Muscle of back (tissue), 11 donors: ENCODE measurements around the gene SSUH2. TPM values are rescaled to one million over a fixed set of nuclear protein-coding genes. Genes with fewer than 3 reads are reported as not detected.

Source experiments
- DNase-seq, 3 donors: peaks; one replicate each; pipeline versions ENCODE4 v3.0.0 to v3.0.0-alpha.2; 2013
- polyA plus RNA-seq, 10 donors: library from polyadenylated mRNA; unstranded; fragments of 120-200 nt; gene quantifications; one replicate each; pipeline ENCODE4 v1.2.1, GENCODE V29; 2013; ENCODE audit not compliant: insufficient read length in 10 of 10

The SSUH2 gene
- polyA plus RNA-seq, 10 donors: 0.98 to 3.6 (median 2.0) TPM

- DNase-seq: no peak
Measured at GRCh38 chr3:8619548-8619947, 25.1 kb downstream of the SSUH2 start.

- no peak for DNase-seq
Measured at GRCh38 chr3:8618950-8619349, 25.6 kb downstream of the SSUH2 start.

DNA sequence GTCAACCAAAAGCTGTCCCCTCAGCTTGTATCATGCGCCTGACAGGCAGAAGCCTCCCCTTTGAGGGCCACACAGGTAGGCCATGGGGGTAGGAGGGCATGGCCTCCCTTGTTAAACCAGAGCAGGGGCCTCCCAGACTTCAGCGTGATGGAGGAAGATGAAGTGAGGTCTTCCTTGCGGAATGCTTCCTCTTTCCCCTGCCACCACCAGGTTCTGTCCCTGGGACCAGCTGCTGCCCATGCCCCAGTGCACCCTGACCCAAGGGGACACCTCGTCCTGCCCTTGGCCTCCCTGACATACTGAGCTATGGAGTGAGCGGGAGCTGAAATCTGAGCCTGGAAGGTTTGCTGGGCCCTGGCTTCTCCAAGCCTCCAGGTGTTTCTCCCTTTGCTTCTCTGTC is 26.7 kb downstream of the SSUH2 start:
- no peak for DNase-seq

GRCh38 chr3:8610951-8611350 is 33.6 kb downstream of the SSUH2 start:
- no peak for DNase-seq

DNA sequence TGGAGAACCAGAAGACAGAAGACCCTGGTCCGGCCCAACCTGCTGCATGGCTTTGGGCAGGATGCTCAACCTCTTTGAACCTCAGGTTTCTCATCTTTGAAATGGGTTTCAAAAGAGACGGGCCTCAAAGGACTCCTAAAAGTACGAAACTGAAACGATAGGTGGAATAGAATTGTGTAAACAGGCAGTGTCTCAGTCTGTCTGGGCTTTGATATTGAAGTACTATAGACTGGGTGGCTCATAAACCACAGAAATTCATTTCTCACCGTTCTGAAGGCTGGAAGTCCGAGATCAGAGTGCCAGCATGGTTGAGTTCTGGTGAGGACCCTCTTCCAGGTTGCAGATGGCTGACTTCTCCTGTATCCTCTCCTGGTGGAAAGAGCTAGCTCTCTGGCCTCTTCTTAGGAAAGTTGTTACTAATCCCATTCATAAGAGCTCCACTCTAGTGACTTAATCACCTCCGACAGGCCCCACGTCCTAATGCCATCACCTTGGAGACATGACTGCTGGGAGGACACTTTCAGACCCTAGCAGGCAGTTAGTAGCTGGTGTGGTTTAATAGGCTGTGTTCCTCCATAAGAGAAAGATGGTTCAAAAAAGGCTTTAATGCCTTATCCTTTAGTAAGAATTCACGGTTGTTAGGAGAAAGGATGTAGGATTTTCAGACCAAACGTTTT is 35.7 kb downstream of the SSUH2 start:
- no peak for DNase-seq

GRCh38 chr3:8608041-8608790 is 36.4 kb downstream of the SSUH2 start:
- DNase-seq: no peak

- DNase-seq: peak; percentile 71 to 86 (median 72)
Measured at GRCh38 chr3:8607234-8608040, 37.2 kb downstream of the SSUH2 start.

DNA sequence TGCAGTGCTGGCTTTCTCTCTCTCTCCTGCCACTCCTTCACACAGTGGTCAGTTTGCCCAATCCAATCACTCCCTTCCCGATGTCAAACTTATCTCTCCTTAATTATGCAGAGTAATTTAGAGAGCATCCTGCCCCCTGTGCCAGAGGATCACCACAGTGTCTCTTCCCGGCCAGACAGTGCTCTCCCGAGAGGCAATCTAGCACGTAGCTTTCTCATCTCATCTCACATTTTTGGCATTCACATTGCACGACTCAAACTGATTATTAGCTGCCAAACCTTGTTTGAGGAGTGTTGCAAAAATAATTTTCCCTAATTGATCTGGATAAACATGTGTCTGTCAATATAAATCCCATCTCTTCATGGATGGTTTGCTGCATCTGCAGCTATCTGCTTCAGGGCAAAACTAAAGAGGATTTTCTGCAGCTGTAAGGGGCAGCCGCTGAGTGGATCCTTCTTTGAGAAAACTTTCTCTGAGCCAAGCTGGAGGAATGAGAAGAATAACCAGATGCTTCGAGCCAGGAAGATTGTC is 37.8 kb downstream of the SSUH2 start:
- DNase-seq: peak in 1 of 3 donors; percentile 76

- no peak for DNase-seq
Measured at GRCh38 chr3:8604988-8605387, 39.6 kb downstream of the SSUH2 start.

GRCh38 chr3:8604006-8604405 is 40.6 kb downstream of the SSUH2 start:
- DNase-seq: no peak

- peak in 1 of 3 donors; percentile 33 for DNase-seq
Measured at GRCh38 chr3:8603115-8603710, 41.4 kb downstream of the SSUH2 start.

DNA sequence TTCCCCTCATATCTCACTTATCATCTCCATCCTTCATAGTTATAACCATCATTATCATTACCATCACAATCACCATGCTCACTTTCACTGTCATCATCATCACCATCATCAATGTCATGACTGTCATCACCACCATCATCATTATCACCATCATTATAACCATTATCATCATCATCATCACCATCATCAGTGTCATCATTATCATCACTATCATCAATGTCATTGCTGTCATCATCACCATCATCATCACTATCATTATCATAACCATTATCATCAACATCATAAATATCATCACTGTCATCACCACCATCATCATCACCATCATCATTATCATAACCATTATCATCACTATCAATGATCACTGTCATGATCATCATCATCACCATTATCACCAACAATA is 44.1 kb downstream of the SSUH2 start:
- no peak for DNase-seq

GRCh38 chr3:8599146-8599545 is 45.5 kb downstream of the SSUH2 start:
- DNase-seq: peak in 2 of 3 donors; percentile 52 to 79

- DNase-seq: no peak
Measured at GRCh38 chr3:8597219-8597853, 47.3 kb downstream of the SSUH2 start.

GRCh38 chr3:8596321-8597218 is 48.0 kb downstream of the SSUH2 start:
- DNase-seq: no peak

- DNase-seq: peak in 1 of 3 donors; percentile 72
Measured at GRCh38 chr3:8595695-8596115, 48.9 kb downstream of the SSUH2 start.

DNA sequence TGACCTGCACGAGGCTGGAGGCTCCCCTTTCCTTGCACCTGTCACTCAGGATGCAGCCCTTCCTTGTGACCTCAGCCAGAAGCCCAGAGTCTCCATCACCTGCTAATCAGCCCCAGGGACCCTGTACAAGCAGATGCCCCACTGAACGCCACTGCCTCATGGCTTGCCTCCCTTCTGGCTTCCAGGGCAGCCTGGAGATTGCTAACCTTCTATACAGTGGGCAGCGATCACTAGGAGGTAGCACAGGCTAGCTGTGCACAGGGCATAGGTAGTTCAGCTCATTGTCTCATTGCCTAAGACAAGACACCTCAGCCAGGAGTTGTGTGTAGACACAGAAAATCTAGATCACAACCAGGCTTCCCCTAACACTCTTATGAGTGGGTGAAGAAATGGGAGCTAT is 49.3 kb downstream of the SSUH2 start:
- DNase-seq: no peak

- peak; percentile 77 to 84 (median 83) for DNase-seq
Measured at GRCh38 chr3:8593021-8593827, 51.4 kb downstream of the SSUH2 start.

- DNase-seq: peak in 1 of 3 donors; percentile 48
Measured at GRCh38 chr3:8589880-8590556, 54.6 kb downstream of the SSUH2 start.
